ENCODE data around the gene PPM1F.
"Not testable (repeated sequence)": the region's sequence is repeated elsewhere in the genome, so short reads cannot be mapped to it uniquely, and the experiment has no call there.

The PPM1F gene

GRCh38 chr22:21873619-21874018 lies 79.0 kb downstream of the PPM1F start:
- Histone ChIP-seq H3K9ac (ENCODE audit: insufficient read length) (no peak overlapping the region), H3K27ac (no peak overlapping the region), H3K4me3 (no peak overlapping the region), H3K9me3 (ENCODE audit: low read depth, low read length) (no peaks in the 10 kb centered on the region), H3K36me3 (ENCODE audit: insufficient read depth, low read length) (no peaks in the 10 kb centered on the region)
- DNase-seq (ENCODE audit: low read depth, low spot score): no peak
- TF ChIP-seq POLR2AphosphoS5 (IDR thresholded peaks at IDR 0.05; ENCODE audit: borderline replicate concordance, low read depth, low read length): no peak
- TF ChIP-seq EZH2 (IDR thresholded peaks at IDR 0.05): no peak
- TF ChIP-seq FOXP2 (optimal IDR thresholded peaks at IDR 0.05; ENCODE audit: control extremely low read depth, extremely low read length, insufficient read depth): no peak

GRCh38 chr22:21872741-21873140 lies 79.9 kb downstream of the PPM1F start:
- H3K27ac ChIP-seq; H3K9me3 ChIP-seq (ENCODE audit: low read depth, low read length); H3K4me3 ChIP-seq; DNase-seq (ENCODE audit: low read depth, low spot score); H3K36me3 ChIP-seq (ENCODE audit: insufficient read depth, low read length); H3K9ac ChIP-seq (ENCODE audit: insufficient read length): not testable (repeated sequence)

All from SK-N-MC (cell line).